GM19438 (cell line): ENCODE results near the gene PI4KA.
"Not testable (repeated sequence)": the region's sequence is repeated elsewhere in the genome, so short reads cannot be mapped to it uniquely, and the experiment has no call there.

Experiments
- ATAC-seq: cut with Tn5 transposase; IDR thresholded peaks from one replicate; pipeline ENCODE4 v1.9.1; 2021; ENCODE audit warnings: low read depth; ENCODE audit not compliant: unreplicated experiment

Gene PI4KA

DNA sequence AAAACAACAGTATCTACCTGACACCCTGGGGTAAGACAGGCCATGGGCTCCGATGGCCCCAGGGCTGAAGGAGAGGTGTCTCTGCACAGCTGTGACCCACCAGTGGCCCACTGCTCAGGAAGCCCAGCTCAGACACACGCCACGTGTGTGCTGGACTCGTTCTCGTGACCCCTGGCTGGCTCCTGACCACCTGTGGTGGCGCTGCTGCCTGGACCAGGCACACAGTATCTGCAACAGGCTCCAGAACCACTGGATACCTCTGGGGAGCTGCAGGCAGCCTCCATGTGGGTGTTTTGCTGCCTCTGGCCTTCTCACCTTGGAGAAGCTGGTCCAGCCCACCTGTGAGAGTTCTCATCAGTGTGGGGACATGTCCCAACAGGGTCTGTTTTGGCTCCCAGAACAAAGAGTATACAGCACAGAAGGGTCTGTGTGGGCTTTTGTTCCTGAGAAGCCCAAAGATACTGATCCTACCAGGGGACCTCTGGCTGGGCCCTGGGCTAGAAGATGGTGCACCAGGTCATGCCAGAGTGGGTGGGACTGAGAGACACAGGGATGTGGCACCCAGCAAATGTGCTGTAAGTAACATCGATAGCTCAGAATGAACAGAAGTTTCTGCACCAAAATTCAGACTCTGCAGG lies 106.4 kb downstream of the PI4KA start:
- ATAC-seq, result no peak

DNA sequence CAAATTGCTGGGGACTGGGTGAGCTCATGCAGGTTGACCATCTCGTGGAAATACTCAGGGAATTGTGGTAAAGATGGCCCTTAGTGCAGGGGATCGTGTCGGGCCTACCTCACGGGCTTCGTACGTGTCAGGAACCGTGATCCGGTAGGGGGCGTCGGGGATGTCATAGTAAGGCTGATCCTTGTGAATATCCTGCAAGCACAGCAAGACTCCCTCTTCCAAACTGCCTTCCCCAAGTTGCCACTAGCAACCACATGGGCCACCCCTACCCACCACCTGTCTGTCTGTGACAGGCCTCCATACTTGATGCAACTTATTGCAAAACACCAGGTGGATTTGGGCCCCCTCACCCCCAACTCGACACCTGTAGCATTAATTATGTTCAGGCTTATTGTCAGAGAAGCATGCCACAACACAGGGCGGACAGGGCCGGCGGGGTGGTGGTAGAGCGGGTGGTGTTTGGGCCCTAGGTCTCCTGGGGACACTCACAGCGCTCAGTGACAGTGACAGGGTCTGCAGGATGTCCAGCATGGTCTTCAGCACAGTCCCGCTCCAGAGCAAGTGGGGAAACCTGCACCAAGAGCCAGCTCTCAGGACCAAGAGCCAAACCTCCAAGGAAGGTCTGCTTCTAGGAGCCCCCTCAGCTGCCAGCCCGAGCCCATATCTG lies 107.3 kb downstream of the PI4KA start:
- no peak for ATAC-seq

DNA sequence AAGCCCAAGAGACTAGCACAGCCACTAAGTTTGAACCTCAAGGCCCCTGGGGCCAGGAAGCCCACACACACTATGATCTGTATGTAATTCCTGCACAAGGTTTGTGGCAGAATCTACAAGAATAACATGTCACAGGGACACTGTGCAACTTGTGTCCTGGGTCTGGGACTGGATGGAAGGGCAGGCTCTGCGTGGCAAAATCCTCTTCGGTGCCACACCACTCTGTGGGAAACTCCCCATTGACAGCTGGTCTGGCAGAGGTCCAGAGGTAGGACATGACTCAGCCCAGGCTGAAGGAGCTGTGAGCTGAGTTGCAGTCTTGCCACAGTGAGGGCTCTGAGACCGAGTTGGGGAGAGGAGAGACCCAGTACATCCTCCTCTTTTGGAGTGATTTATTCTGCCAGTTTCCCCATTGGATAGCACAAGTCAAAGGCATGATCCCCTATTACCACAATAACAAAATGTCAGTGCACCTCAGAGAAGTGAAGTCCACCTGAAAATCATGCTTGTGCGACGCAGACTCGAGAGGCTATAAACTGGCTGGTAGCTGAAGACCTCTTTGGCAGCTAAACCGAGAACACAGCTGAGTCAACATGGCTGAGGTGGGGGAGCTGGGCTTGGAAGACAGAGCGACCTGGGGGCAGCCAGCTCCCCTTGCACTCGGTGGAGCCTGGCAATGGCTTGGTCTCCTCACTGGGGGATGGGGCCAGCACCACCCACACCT lies 108.0 kb downstream of the PI4KA start:
- no peak for ATAC-seq

DNA sequence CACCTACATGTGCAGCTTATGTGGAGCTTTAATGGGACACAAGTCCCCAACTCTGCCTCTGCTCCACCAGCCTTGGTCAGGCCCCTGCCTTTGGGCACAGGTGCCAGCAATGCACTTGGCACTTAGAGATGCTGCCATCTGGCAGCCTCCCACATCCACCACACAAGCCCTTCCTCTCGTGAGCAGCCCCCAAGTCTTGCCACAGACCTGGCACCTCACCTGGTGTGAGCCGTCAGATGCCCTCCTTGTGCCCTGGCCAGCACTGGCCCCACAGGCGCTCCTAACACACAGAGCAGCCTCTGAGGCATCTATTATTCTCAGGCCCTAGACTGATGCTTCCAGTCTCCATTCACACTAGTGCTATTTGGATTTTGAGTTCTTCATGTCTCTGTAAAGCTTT lies 109.2 kb downstream of the PI4KA start:
- no peak for ATAC-seq

DNA sequence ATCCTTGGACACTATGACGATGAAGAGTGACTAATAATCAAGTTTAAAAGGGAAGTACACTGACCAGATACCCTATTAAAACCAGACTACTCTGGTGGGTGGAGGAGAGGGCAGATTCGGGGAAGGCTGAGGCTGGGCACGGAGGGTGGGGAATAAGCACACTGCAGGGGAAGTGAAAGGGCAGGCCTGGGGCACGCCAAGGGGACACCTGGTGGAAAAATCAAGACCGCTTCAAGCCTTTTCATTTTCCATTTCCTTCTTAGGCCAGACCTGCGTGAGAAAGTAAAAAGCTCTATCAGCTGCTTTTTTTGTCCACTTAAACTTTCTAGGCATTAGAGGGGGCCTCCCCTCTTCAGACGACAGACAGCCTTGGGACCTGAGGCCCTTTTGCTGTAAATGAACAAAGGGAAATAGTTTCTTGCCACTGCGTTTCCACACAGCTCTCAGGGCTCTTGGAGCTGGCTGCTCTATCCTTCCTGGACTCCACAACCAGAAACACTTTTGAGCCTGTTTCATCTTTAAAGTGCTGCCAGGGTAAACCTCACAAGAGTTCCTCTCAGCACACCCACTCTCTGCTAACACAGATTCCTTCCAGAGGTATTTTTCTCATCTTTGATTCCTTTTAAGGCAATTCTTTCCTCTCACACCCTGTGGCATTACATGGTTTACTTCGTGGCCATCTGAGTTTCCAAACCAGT lies 109.7 kb downstream of the PI4KA start:
- no peak for ATAC-seq

DNA sequence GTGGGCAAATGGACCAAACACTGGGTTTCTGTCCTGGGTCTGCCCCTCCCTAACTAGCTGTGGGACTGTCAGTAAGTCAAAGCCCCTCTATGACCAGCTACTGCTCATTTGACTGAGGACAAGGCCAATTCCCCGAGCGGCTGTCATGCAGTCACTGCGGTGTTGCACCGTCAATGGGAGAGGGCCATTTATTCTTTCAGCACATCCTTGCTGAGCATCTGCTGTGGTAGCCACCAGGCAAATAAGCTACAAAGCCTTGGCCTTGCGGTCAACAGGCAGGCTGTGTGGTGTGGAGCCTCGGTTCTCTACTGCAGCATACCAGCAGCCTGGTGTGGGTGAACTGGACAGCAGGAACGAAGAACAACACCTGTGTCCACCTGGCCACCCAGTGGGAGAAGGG lies 110.5 kb downstream of the PI4KA start:
- ATAC-seq, result no peak

DNA sequence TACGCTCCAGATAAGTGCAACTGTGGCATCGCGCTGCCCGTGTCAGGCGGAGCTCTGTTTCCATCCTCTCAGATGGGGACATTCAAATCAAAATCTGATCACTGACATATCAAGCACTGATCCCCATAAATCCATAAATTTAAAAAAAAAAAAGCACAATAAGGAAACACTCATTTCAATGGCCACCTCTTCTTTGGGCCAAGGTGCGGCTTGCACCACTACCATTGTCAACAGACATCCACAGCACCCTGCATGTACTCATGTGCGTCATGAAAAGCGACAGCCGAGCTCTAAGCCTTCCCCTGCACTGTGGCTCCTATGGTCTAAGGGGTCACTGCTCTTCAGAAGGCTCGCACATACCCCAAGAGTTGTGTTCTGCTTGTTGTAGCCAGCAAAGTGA lies 111.4 kb downstream of the PI4KA start:
- ATAC-seq, result no peak

DNA sequence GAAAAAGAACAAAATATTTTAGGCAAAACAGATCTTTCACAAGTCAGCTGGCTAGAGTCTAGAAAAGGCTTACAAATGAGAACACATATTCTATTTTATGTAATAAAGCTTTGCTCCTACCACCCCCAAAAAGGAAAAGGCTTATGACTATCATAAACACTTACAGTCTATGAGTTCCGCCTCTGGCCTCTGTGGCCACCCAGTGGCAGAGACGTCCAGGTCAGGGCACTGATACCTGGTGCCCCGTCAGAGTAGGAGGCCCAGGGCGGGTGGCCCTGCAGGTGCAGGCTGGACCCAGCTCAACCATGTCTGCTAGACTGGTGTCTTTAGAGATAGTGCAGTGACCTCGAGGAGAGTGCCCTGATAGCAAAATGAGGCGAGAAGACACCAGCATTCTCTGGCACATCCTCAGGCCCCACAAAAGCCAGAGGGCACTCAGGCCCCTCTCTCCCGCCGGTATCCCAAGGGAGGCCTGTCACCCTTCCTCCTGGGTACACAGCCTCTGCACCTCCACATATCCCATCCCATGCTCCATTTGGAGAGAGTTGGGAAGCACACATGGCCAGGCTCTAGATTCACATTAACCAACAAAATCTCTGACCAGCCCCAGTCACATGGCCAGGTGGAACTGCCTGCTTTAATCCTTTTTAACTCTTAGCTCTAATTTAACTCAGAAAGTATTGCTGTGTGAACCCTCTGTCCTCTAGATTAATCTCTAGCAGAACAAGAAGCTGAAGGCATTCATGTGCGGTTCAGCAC lies 112.0 kb downstream of the PI4KA start:
- no peak for ATAC-seq

DNA sequence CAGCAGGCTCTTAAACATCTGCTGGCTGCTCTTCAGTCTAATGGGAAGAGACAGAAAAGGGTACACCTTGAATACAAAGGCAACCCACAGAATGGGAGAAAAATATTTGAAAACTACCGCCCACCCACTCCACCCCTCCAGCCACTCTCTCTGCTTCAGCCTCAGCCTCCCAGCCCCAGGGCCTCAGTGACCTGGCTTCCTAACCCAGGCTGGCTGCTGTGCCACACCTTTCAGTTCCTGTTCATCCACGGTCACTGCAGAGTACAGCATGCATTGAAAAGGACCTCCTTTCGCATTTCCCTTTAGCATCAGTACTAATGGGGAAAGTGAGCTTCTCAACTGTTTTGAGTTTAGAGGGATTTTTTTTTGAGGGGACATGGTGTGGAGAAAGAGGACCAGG lies 113.5 kb downstream of the PI4KA start:
- ATAC-seq, result no peak

DNA sequence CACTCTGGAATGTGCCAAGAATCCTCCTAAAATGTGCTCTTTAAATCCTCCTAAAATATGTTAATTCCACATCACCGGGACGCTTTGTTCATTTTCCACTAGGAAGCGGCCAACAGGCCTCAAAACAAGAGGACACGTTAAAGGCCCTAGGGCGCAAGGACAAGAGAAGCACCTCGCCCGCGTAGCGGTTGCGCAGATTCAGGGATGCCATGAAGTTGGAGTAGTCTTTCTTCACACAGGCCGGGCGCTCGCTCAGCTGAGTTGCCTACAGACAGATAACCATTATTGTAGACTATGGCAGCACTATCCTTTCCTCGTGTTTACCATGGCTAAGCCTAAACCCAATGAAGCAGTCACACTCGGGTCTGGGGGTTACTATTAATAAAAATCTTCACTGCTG lies 114.2 kb downstream of the PI4KA start:
- no peak for ATAC-seq

DNA sequence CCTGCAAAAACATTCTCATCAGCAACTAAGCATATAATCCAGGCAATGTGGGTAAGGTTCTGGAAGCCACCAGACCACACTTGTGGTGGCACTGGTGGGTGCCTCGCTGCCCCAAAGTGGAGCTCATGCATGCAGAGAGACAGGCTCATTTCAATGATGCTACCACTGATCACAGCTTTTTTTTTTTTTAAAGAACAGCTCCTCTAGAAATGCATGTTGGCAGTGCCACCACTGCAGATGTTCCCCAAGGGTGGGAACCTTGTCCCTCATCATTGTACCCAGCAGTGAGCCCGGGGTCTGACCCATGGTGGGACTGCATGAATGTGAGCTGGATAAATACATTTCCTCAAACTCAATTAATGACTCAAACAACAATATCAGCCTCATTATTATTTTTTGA lies 115.8 kb downstream of the PI4KA start:
- ATAC-seq, result no peak

DNA sequence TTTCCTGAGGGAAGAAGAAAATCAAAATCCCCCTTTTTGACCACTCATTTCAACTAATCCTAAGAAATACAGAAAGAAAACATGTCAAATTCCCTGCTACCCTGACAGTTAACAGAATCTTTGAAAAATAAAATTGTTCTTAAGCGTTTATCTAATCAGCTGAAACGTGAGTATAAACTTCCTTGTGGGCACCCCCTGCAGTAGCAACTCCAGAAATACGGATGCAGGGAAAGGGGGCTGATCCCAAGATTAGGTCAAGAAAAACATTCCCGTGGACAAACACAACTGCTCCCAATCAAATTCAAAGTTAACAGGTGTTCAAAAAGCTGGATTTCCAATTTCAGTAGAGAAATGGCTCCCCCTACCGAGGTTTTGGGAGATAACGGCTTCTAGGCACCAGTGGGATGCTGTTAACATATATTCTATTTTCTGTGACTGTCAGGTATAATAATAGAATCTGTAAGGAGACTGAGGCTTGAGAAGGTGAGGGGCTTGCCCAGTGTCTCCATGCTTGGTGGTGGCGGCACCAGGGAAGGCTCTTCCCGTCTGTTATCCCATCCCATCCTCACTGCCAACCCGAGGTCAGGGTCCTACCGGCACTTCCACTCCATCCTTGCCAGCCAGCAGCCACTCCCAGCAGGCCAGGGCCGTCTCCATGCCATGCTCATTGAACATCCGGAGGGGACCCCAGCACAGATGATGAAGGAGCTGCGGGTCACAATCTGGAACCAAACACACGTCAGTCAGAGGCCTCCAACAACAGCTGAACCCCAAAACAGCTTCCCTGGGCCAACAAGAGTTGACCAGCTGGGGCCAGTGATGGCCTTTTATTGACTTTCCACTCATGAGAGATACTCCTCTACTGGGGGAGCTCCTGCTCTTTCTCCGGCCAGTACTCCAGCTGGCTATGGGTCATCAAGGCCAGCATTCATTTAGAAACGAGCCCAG lies 116.7 kb downstream of the PI4KA start:
- no peak for ATAC-seq

DNA sequence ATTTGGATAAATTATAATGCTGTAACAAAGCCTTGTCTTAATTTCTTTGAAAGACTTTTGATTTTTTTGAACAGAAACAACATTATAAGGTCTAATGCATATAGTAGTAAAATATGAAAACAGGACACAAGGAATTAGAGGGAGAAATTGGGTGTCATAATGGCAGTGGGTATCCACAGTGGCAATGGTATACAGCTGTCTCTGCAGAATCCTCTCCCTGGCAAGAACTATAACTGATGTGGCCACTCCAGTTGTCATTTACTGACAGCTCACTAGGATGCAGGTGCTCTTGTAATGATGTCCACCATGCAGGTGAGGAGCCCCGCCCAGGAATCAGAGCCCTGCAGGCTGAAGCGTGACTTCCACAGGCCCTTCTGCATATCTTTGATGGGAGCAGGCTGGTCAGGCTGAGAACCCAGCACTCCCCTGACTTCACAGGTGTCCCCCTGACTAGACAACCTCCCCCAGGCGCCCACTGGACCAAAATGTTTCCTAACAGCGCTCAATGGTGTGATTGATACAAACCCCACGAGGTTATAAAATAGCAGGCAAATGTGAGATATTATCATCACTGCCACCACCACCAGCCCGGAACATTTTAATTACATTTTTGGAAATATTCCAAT lies 117.5 kb downstream of the PI4KA start:
- ATAC-seq, result no peak

DNA sequence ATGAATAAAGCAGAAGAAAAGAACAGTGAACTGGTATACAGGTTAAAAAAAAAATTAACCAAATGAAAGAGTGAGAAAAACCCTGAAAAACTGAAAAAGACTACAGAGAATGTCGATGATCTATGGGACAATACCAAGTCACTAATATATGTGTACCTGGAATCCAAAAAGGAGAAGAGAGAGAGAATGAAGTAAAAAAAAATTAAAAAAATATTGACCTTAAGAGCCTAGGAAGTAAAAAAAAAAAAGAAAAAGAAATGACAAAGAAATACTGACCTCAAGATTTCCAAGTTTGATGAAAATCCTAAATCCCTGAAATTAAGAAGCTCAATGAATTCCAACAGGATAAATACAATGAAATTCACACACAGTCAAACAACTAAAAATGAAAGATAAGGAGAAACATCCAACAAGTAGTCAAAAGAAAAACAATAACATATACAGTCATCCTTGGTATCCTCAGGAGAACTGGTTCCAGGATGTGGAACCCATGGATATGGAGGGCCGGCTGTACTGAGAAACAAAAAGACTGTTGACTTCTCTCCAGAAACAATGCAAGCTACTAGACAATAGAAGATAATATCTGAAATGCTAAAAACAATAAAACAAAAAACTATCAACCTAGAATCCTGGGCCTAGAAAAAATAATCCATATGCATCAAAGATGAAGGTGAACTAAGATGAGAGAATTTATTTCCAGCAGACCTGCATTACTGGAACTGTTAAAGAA lies 118.2 kb downstream of the PI4KA start:
- no peak for ATAC-seq

DNA sequence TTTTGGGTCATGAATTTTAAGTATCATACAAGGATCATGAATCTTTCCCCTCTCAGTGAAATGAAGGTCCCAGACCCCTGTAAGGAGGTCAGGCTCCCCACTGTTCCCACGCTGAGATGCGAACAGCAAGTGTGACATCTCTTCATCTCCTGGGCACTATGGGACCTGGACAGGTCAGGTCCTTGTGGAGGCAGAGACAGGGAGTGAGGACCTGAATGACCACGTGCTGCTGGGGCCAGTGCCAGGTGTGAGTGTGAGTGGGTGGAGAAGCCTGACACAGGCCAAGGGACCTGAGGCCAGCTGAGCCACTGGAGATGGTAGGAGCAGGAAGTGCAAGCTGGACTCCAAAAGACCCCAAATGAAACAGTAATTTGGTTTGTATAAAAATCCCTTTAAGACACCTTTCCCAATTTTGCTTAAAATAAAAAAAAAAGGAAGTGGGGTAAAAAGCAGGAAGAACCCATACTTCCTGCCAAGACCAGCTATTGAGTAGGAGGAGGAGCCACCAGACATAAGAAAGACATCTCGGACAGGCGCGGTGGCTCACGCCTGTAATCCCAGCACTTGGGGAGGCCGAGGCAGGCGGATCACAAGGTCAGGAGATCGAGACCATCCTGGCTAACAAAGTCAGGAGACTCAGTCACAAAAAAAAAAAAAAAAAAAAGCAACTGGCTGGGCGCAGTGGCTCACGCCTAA lies 120.1 kb downstream of the PI4KA start:
- no peak for ATAC-seq

DNA sequence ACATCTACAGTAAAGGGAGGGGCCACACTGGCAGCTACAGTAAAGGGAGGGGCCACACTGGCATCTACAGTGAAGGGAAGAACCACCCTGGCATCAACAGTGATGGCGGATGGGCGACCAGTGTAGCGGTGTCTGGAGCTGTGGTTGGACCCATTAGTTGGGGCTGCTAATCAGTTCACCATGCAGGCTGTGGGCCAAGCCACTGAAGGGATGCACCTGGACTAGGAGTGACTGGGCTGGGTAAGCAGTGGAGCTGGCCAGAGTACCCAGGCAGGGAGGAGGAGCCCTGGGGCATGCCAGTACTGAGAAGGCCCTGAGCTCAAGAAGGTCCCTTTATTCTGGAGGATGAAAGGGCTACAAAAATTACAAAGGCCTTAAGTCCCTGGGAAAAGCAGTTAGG lies 121.7 kb downstream of the PI4KA start:
- ATAC-seq, result not testable (repeated sequence)

DNA sequence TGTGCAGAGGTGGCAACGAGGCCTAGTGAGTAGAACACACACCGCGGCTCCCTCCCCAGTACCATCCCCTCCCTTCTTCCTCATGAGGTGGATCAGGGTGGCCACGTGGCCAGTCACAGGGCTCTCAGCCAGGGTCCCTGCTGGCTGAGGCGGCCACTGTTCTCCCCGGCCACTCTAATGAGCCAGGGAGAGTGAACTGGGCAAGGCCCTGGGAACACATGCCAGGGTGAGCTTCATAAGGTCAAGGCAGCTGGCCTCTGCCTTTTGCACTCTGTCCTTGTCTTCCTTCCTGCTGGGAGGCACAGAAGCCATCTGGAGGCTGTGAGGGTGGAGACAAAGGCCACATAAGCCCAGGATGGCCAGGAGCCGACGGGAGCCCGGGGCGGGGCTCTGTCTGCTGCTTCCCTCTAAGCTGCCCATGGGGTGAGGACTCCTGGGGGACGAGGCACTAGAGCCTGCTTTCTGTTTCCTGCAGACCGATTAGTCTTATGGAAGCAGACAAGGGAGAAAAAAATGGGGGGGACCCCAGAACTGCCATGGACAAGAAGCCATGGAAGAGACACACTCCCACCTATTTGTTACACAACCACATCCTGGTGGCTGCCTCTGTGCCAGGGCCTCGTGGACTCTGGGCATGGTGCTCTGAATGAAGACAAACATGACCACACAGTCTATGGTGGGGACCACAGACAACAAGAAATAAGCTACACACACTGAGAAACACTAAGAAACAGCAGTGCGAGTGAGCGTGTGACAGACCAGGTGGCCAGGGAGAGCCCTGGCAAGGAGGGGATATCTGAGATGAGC lies 123.1 kb downstream of the PI4KA start:
- not testable (repeated sequence) for ATAC-seq
